Endothelial cell of umbilical vein (primary cell): ENCODE measurements around the gene NAXD. TPM values are rescaled to one million over a fixed set of nuclear protein-coding genes. Genes with fewer than 3 reads are reported as not detected.

Source experiments
- BruUV-seq: library from RNA; stranded (reverse); fragments of 400-500 nt; replicated peaks from 2 replicates; lab custom pipeline; 2021; lab: Mats Ljungman, UMichigan
- CTCF ChIA-PET: fragments of 300-600, 350-600 bp; sonication (Branson Sonifier 250); formaldehyde crosslinking; loops from one replicate; lab custom pipeline; 2021; ENCODE audit warnings: antibody characterized with exemption, inconsistent platforms; lab: Charles Lee
- POLR2A ChIA-PET: fragments of 300-600, 350-600 bp; sonication (Branson Sonifier 250); formaldehyde crosslinking; loops from one replicate; lab custom pipeline; 2021; ENCODE audit warnings: antibody characterized with exemption, inconsistent platforms; lab: Charles Lee
- DNase-seq: peaks from one replicate; pipeline ENCODE4 v3.0.0-alpha.2; 2011; ENCODE audit warnings: low read depth, low spot score
- FAIRE-seq: peaks from 2 replicates; lab custom pipeline; 2011; peaks lifted over from hg19 to GRCh38; lab: Jason Lieb, UNC
- H2AFZ ChIP-seq: 2 replicates; pipeline ENCODE4 v1.6.0; 2012; ENCODE audit warnings: low read depth, low read length, control low read depth, inconsistent platforms
- H3K27ac ChIP-seq: 2 replicates; pipeline ENCODE4 v1.5.1; 2011; ENCODE audit warnings: low read depth, mild to moderate bottlenecking, control low read depth, low read length, moderate library complexity; ENCODE audit not compliant: insufficient read depth
- H3K27me3 ChIP-seq, 2 experiments: 2 replicates each; pipeline versions ENCODE4 v1.6.0 to v1.6.1; 2011; ENCODE audit warnings: low read length in 2 of 2, mixed read lengths in 1 of 2; ENCODE audit not compliant: control insufficient read depth in 2 of 2, insufficient read depth in 2 of 2
- H3K36me3 ChIP-seq, 2 experiments: 2 replicates in 1 of 2; 3 replicates in 1 of 2; pipeline ENCODE4 v1.5.1; 2011; ENCODE audit warnings: low read length in 2 of 2, mild to moderate bottlenecking in 1 of 2, moderate library complexity in 1 of 2; ENCODE audit not compliant: control insufficient read depth in 2 of 2, insufficient read depth in 2 of 2; ENCODE audit errors: extremely low read depth in 1 of 2
- H3K4me1 ChIP-seq: 3 replicates; pipeline ENCODE4 v1.5.1; 2011; ENCODE audit warnings: mild to moderate bottlenecking, low read length; ENCODE audit not compliant: control insufficient read depth, insufficient read depth; ENCODE audit errors: extremely low read depth
- H3K4me2 ChIP-seq: 2 replicates; pipeline ENCODE4 v1.6.1; 2011; ENCODE audit warnings: low read length, control low read depth, mixed read lengths; ENCODE audit not compliant: insufficient read depth
- H3K4me3 ChIP-seq, 3 experiments: fragments of 200-600 bp in 1 of 3; sonication (generic), shearing (Covaris generic) in 1 of 3; replicated peaks in 1 of 3; 2 replicates each; pipeline ENCODE4 v1.5.1; 2011 to 2016; ENCODE audit warnings: control low read depth in 3 of 3, low read length in 3 of 3, mild to moderate bottlenecking in 2 of 3, inconsistent platforms in 1 of 3, low read depth in 1 of 3, moderate library complexity in 1 of 3; ENCODE audit not compliant: insufficient read depth in 1 of 3
- H3K79me2 ChIP-seq: 2 replicates; pipeline ENCODE4 v1.6.0; 2012; ENCODE audit warnings: low read length, inconsistent platforms; ENCODE audit not compliant: control insufficient read depth, insufficient read depth
- H3K9ac ChIP-seq: replicated peaks from 2 replicates; pipeline ENCODE3; 2011; ENCODE audit warnings: low read length, control low read depth; ENCODE audit not compliant: insufficient read depth; ENCODE audit errors: extremely low read depth
- H3K9me1 ChIP-seq: replicated peaks from 3 replicates; pipeline ENCODE4 v1.6.0; 2011; ENCODE audit warnings: mild to moderate bottlenecking, low read length; ENCODE audit not compliant: control insufficient read depth, insufficient read depth; ENCODE audit errors: extremely low read depth
- H3K9me3 ChIP-seq: replicated peaks from 2 replicates; pipeline ENCODE4 v1.5.1; 2012; ENCODE audit warnings: low read length, inconsistent platforms; ENCODE audit not compliant: control insufficient read depth, insufficient read depth
- H4K20me1 ChIP-seq: replicated peaks from 2 replicates; pipeline ENCODE3; 2011; ENCODE audit warnings: mild to moderate bottlenecking, low read length; ENCODE audit not compliant: control insufficient read depth, insufficient read depth; ENCODE audit errors: extremely low read depth
- CTCF ChIP-seq, 2 donors: IDR thresholded peaks; 1 replicate in 1 of 2; 2 replicates in 1 of 2; pipeline ENCODE4 v1.5.1; 2011; ENCODE audit warnings: low read length in 2 of 2, mild to moderate bottlenecking in 2 of 2, moderate library complexity in 2 of 2, control low read depth in 1 of 2, inconsistent platforms in 1 of 2, low read depth in 1 of 2; ENCODE audit not compliant: insufficient read depth in 1 of 2; ENCODE audit errors: extremely low read depth in 1 of 2
- EZH2 ChIP-seq: IDR thresholded peaks from 2 replicates; pipeline ENCODE4 v1.6.1; 2012; ENCODE audit warnings: borderline replicate concordance, low read depth, mild to moderate bottlenecking, moderate library complexity, low read length, inconsistent platforms; ENCODE audit not compliant: severe bottlenecking
- FOS ChIP-seq: IDR thresholded peaks from 2 replicates; pipeline ENCODE4 v1.6.1; 2011; ENCODE audit warnings: mild to moderate bottlenecking, low read length, moderate library complexity, borderline replicate concordance; ENCODE audit not compliant: insufficient read depth
- GATA2 ChIP-seq: IDR thresholded peaks from 2 replicates; pipeline ENCODE4 v1.7.0; 2011; ENCODE audit warnings: low read depth, mild to moderate bottlenecking, moderate library complexity, mixed read lengths, low read length; ENCODE audit not compliant: insufficient read length, insufficient read depth
- JUN ChIP-seq: IDR thresholded peaks from 2 replicates; pipeline ENCODE4 v1.6.1; 2011; ENCODE audit warnings: borderline replicate concordance, low read depth; ENCODE audit not compliant: insufficient read length, insufficient read depth
- MAX ChIP-seq: IDR thresholded peaks from 2 replicates; pipeline ENCODE4 v1.6.1; 2011; ENCODE audit not compliant: insufficient read depth, insufficient read length
- MYC ChIP-seq: IDR thresholded peaks from one replicate; pipeline ENCODE4 v1.6.1; 2011; ENCODE audit warnings: mild to moderate bottlenecking, low read depth, low read length
- POLR2A ChIP-seq: IDR thresholded peaks from 2 replicates; pipeline ENCODE4 v1.6.1; 2012; ENCODE audit warnings: low read depth, mild to moderate bottlenecking, control low read depth, low read length
- POLR2AphosphoS5 ChIP-seq: IDR thresholded peaks from 2 replicates; pipeline ENCODE4 v1.6.1; 2012; ENCODE audit warnings: low read depth, mild to moderate bottlenecking, control low read depth, low read length, moderate library complexity; ENCODE audit not compliant: insufficient read depth
- dilution Hi-C: fragments of 300-500 bp; cut with MboI; formaldehyde crosslinking; loops from one replicate; pipeline ENCODE4 v1.15.0; 2019; ENCODE audit warnings: low sequenced_read_pairs; ENCODE audit not compliant: extremely low pct_ligation_motif_present
- intact Hi-C: fragments of 100-400 bp; cut with micrococcal nuclease; formaldehyde crosslinking; loops from one replicate; pipeline ENCODE4 v1.10.0; 2022
- polyA plus RNA-seq, 4 experiments: library from polyadenylated mRNA; depleted of rRNA in 3 of 4; stranded (reverse) in 3 of 4; unstranded in 1 of 4; fragments of >200 nt; gene quantifications; 2 replicates each; pipeline versions ENCODE4 v1.2.1 to v1.2.3, GENCODE V29; 2011 to 2012; ENCODE audit warnings: missing spikeins in 1 of 4
- total RNA-seq: library from RNA; stranded (reverse); gene quantifications from 2 replicates; pipeline ENCODE4 v1.2.3, GENCODE V29; 2021

NAXD gene
- total and polyA plus RNA-seq, 2 donors (not counting 3 experiments of a cell fraction or from before 2014, with no cell fraction given) = 19.9 to 42.9 TPM

- dilution Hi-C loops = no loop called here
- no peak overlapping the region for H3K4me2 ChIP-seq
- no peak overlapping the region for H2AFZ ChIP-seq
- DNase-seq = no peak
- H3K36me3 ChIP-seq = peaks cover 9 to 30% of the 10 kb centered on the region in 2 experiments
- ChIA-PET CTCF (interaction anchor here (1.7 kb wide), 1 partner anchor 87 kb away, joined by 4 read pairs; no protein-coding TSS in a partner anchor), POLR2A (no interaction called here)
- no peak for FAIRE-seq
- no TSS peak for BruUV-seq
- no peak overlapping the region for H3K9ac ChIP-seq
- H3K79me2 ChIP-seq = peaks cover 58% of the 10 kb centered on the region
- H3K27me3 ChIP-seq = no peaks in the 10 kb centered on the region
- intact Hi-C loops = no loop called here
- H3K4me1 ChIP-seq = no peaks in the 10 kb centered on the region
- H3K9me3 ChIP-seq = no peaks in the 10 kb centered on the region
- TF ChIP-seq MYC (no peak), MAX (no peak), FOS (no peak), POLR2AphosphoS5 (no peak), EZH2 (no peak), POLR2A (no peak), GATA2 (no peak), JUN (no peak), CTCF (IDR thresholded peaks at IDR 0.05; ENCODE audit: extremely low read depth in 1 of 2, insufficient read depth in 1 of 2, low read depth in 1 of 2, low read length in 2 of 2) (no peak)
- no peaks in the 10 kb centered on the region for H4K20me1 ChIP-seq
- no peaks in the 10 kb centered on the region for H3K9me1 ChIP-seq
- H3K27ac ChIP-seq = no peak overlapping the region
- no peak overlapping the region for H3K4me3 ChIP-seq
Measured at GRCh38 chr13:110629735-110630134, 14.4 kb downstream of the NAXD start.
